HT-29 (cell line): ENCODE measurements around the gene DHRS3. TPM values are rescaled to one million over a fixed set of nuclear protein-coding genes. Genes with fewer than 3 reads are reported as not detected.

Experiments used
- DNase-seq: peaks from one replicate; pipeline ENCODE4 v3.0.0-alpha.2; 2015; ENCODE audit warnings: low spot score
- small RNA-seq: library from RNA; depleted of rRNA; stranded (forward); fragments of <200 nt; gene quantifications from one replicate; pipeline ENCODE3, GENCODE V24; 2014
- total RNA-seq: library from RNA; depleted of rRNA; stranded (reverse); fragments of >200 nt; shearing (Covaris generic); gene quantifications from 2 replicates; pipeline ENCODE4 v1.2.3, GENCODE V29; 2014; rRNA removed

The DHRS3 gene
- total RNA-seq, 1 experiment from 2014 or later = 84.8 TPM

GRCh38 chr1:12518931-12519692 lies 98.9 kb downstream of the DHRS3 start:
- DNase-seq = no peak

Small RNA genes lying within 50 kb of the gene (small RNA-seq; reads per million reads assigned to genes)
- not detected for gene MIR6730
- gene RNU6ATAC18P = not detected

Other genes starting within 250 kb of the DHRS3 start
- gene AADACL4, start 25.9 kb upstream of the DHRS3 start, total RNA-seq = not detected in 2 replicates
- gene AADACL3, start 97.9 kb upstream of the DHRS3 start, total RNA-seq = not detected in 2 replicates
- gene CFAP107, start 128.0 kb upstream of the DHRS3 start, total RNA-seq = not detected in 2 replicates
- not detected in 2 replicates for gene PRAMEF12, start 155.5 kb upstream of the DHRS3 start, total RNA-seq
- gene PRAMEF1, start 173.2 kb upstream of the DHRS3 start, total RNA-seq = not detected in 2 replicates
- not detected in 2 replicates for gene PRAMEF11, start 213.2 kb upstream of the DHRS3 start, total RNA-seq
- not detected in 2 replicates for gene HNRNPCL1, start 230.5 kb upstream of the DHRS3 start, total RNA-seq
- gene PRAMEF2, start 238.9 kb upstream of the DHRS3 start, total RNA-seq = not detected in 2 replicates